Thyroid gland (tissue), 4 donors: ENCODE measurements around the gene GRAMD4. TPM values are rescaled to one million over a fixed set of nuclear protein-coding genes. Genes with fewer than 3 reads are reported as not detected.

Experiments
- DNase-seq, 2 donors: peaks; one replicate each; pipeline ENCODE4 v3.0.0-alpha.2; 2019
- H3K27ac ChIP-seq, 3 donors: fragments of 200-600 bp; sonication (generic); 1 replicate in 2 of 3; 2 replicates in 1 of 3; pipeline ENCODE4 v1.5.1; 2016 to 2019; ENCODE audit warnings: mild to moderate bottlenecking in 1 of 3, moderate library complexity in 1 of 3
- H3K27me3 ChIP-seq: fragments of 200-600 bp; sonication (generic); one replicate; pipeline ENCODE4 v1.5.1; 2019
- H3K36me3 ChIP-seq, 2 donors: fragments of 200-600 bp; sonication (generic); one replicate each; pipeline ENCODE4 v1.5.1; 2016 to 2019
- H3K4me1 ChIP-seq, 2 donors: fragments of 200-600 bp; sonication (generic); one replicate each; pipeline ENCODE4 v1.5.1; 2017 to 2019
- H3K4me3 ChIP-seq, 3 donors: fragments of 200-600 bp; sonication (generic); replicated peaks in 1 of 3; 1 replicate in 2 of 3; 2 replicates in 1 of 3; pipeline ENCODE4 v1.5.1; 2016; ENCODE audit warnings: mild to moderate bottlenecking in 1 of 3
- H3K9me3 ChIP-seq: fragments of 200-600 bp; sonication (generic); one replicate; pipeline ENCODE4 v1.5.1; 2017
- CTCF ChIP-seq, 6 experiments: fragments of 200-600 bp in 3 of 6; fragments of 450-650 bp in 3 of 6; sonication (generic) in 3 of 6; IDR thresholded peaks; one replicate each; pipeline ENCODE4 v1.5.1; 2016 to 2019; ENCODE audit warnings: antibody characterized with exemption in 6 of 6, mild to moderate bottlenecking in 2 of 6, inconsistent platforms in 1 of 6, moderate library complexity in 1 of 6
- POLR2A ChIP-seq, 2 donors: fragments of 450-650 bp; IDR thresholded peaks; one replicate each; pipeline ENCODE4 v1.6.1; 2017; ENCODE audit warnings: antibody characterized with exemption in 2 of 2, mild to moderate bottlenecking in 2 of 2, moderate library complexity in 1 of 2
- WGBS, 2 donors: methylation state at CpG; one replicate each; pipeline ENCODE4 v1.1.5; 2017; 5-methylcytosine and 5-hydroxymethylcytosine counted together
- intact Hi-C: fragments of 100-400 bp; cut with DNase I; formaldehyde crosslinking; loops from one replicate; pipeline ENCODE4 v1.15.1; 2023
- total RNA-seq, 4 donors: library from RNA; depleted of rRNA; stranded (reverse); fragments of >200 nt; gene quantifications; one replicate each; pipeline ENCODE4 v1.2.3, GENCODE V29; 2016

The GRAMD4 gene
- total RNA-seq, 4 donors from 2014 or later: 33.5 to 193 (median 62.1) TPM

GRCh38 chr22:46703996-46704370 lies 83.8 kb downstream of the GRAMD4 start:
- no peak for DNase-seq
- Histone ChIP-seq H3K4me3 (no peak overlapping the region), H3K27ac (no peak overlapping the region), H3K36me3 (peaks cover 44 to 66% of the 10 kb centered on the region in 2 donors), H3K27me3 (no peaks in the 10 kb centered on the region), H3K4me1 (no peaks in the 10 kb centered on the region), H3K9me3 (no peaks in the 10 kb centered on the region)
- TF ChIP-seq CTCF (IDR thresholded peaks at IDR 0.05) (no peak), POLR2A (IDR thresholded peaks at IDR 0.05) (no peak)
- intact Hi-C loops: no loop called here
- 94 to 99% methylated on average over 6 of the region's 6 CpGs for WGBS, 2 donors

GRCh38 chr22:46706060-46706459 lies 85.9 kb downstream of the GRAMD4 start:
- DNase-seq: no peak
- intact Hi-C loops: no loop called here
- Histone ChIP-seq H3K27me3 (no peaks in the 10 kb centered on the region), H3K36me3 (peaks cover 44 to 66% of the 10 kb centered on the region in 2 donors), H3K9me3 (no peaks in the 10 kb centered on the region), H3K4me1 (no peaks in the 10 kb centered on the region), H3K4me3 (no peak overlapping the region), H3K27ac (no peak overlapping the region)
- WGBS, 2 donors: 96 to 97% methylated on average over 11 to 12 of the region's 12 CpGs
- TF ChIP-seq CTCF (IDR thresholded peaks at IDR 0.05) (no peak), POLR2A (IDR thresholded peaks at IDR 0.05) (no peak)

- intact Hi-C loops: no loop called here
- no peak overlapping the region for H3K4me3 ChIP-seq
- TF ChIP-seq CTCF (IDR thresholded peaks at IDR 0.05): no peak
- no peak for TF ChIP-seq POLR2A (IDR thresholded peaks at IDR 0.05)
- WGBS, 2 donors: 92 to 97% methylated on average over 13 of the region's 13 CpGs
- H3K27me3 ChIP-seq: no peaks in the 10 kb centered on the region
- H3K27ac ChIP-seq: no peak overlapping the region
- peaks cover 49 to 71% of the 10 kb centered on the region in 2 donors for H3K36me3 ChIP-seq
- DNase-seq: no peak
- H3K4me1 ChIP-seq: no peaks in the 10 kb centered on the region
- no peaks in the 10 kb centered on the region for H3K9me3 ChIP-seq
These were observed 87.1 kb downstream of the GRAMD4 start for GRCh38 chr22:46707305-46707704.

GRCh38 chr22:46707827-46708570 lies 87.8 kb downstream of the GRAMD4 start:
- intact Hi-C loops: no loop called here

More at GRCh38 chr22:46707827-46708570, 87.8 kb downstream of the GRAMD4 start:
- TF ChIP-seq POLR2A (IDR thresholded peaks at IDR 0.05) (no peak), CTCF (IDR thresholded peaks at IDR 0.05) (no peak)
- no peak for DNase-seq
- Histone ChIP-seq H3K36me3 (peaks cover 52 to 73% of the 10 kb centered on the region in 2 donors), H3K27ac (no peak overlapping the region), H3K4me1 (no peaks in the 10 kb centered on the region), H3K4me3 (no peak overlapping the region), H3K27me3 (no peaks in the 10 kb centered on the region), H3K9me3 (no peaks in the 10 kb centered on the region)
- WGBS, 2 donors: 92 to 95% methylated on average over 28 to 32 of the region's 32 CpGs
